HG02678 (cell line): ENCODE results near the gene STX7.
"Not testable (repeated sequence)": the region's sequence is repeated elsewhere in the genome, so short reads cannot be mapped to it uniquely, and the experiment has no call there.

Source experiments
- ATAC-seq: cut with Tn5 transposase; IDR thresholded peaks from one replicate; pipeline ENCODE4 v1.9.1; 2021; ENCODE audit warnings: mild to moderate bottlenecking, moderate library complexity; ENCODE audit not compliant: unreplicated experiment

STX7 gene, protein sequence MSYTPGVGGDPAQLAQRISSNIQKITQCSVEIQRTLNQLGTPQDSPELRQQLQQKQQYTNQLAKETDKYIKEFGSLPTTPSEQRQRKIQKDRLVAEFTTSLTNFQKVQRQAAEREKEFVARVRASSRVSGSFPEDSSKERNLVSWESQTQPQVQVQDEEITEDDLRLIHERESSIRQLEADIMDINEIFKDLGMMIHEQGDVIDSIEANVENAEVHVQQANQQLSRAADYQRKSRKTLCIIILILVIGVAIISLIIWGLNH

DNA sequence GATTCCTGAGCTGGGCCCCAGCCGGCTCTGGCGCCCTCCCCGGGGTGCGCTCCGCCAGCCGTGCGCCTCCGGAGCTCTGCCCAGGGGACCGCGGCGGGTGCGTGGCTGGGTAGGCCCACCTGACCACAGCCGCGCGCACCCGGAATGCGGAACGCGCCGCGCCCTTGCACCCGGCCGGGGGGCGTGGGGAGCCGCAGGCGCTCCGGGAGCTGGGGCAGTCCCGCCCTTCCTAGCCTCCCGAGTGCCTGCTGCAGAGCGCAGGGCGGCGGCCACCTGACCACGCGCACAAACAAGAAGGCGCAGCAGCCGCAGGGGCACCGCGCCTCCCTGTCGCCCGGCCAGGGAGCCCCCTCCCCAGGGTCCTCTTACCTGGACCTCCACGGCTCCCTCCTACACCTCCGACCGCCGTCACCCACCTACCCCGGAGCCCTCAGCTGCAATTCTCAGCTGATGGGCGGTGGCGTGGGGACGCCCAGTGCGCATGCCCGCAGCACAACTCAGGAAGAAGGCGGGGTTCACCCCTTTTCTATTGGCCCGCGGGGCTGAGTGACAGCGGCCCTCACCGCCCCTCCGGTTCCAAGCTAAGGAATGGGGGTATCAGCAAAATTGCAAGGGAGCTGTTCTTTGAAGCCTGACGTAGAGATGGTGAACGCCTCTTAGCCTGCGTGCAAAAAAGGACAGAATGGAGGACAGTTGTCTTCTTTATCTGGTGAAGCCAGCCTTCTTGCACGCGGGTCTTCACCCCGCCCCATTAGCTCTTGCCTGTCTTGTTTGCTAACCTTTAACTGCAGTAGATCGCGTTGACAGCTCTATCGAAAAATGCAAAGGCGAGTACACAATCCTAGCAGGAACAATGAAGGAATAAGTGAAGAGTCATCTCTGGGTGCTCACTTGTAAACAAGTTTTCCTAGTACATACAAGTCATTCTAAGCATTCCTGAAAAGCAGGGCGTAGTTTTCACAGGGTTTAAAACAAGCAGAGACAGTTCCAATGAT lies at the start of gene STX7:
TSS of gene STX7 (minus strand) at position 479 of the 995 bp plus-strand sequence. CDS start 9,586 bp downstream, outside the sequence.
- ATAC-seq = peak; percentile 92

GRCh38 chr6:132560087-132560486 lies 47.2 kb upstream of the STX7 start:
- ATAC-seq = not testable (repeated sequence)

DNA sequence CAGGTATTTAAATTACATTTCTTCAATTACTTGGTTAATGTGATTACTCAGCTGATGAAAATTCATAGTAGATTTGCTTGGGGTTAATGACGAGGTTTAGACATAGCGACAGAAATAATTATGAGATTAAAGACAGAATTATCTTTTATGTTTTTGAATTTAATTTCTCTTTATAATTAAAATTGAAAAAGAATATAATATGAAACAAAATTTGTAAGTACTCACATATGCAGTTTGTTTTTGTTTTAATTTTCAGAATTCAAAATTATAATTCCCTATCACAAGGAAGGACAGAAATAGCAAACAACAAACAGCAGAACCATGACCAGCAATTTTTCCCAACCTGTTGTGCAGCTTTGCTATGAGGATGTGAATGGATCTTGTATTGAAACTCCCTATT lies 39.5 kb upstream of the STX7 start, which contains the start of gene TAAR8:
TSS of gene TAAR8 (plus strand) at position 301 of the 400 bp plus-strand sequence. CDS start at position 322, 21 bp downstream.
- no peak for ATAC-seq

- ATAC-seq = no peak
Observed at GRCh38 chr6:132551214-132551613, 38.3 kb upstream of the STX7 start.

DNA sequence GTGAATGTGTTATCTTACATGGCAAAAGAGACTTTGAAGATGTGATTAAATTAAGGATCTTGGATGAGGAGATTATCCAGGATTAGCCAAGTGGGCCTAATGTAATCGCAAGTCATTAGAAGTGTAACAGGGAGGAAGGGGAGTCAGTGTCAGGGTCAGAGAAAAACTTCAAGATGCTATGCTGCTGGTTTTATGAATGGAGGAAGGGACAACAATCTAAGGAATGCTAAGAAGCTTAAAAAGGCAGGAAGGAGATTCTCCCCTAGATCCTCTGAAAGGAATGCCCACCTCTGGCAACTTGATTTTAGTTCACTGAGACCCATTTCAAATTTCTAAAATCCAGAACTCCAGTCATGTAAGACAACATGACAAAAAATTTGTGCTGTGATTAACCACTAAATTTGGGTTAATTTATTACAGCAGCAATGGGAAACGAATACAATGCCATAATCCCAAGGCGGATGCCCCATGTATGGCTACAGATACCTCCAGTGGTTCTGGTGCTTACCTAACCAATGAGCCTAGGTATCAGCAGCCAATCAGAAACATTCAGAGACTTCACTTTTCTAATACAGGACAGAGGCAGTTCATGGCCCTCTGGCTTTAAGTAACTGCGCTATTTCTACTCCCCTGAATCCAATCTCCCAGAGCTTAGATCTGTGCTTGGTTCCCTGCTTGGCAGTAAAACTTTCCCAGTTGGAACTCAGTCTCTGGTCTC lies 36.0 kb upstream of the STX7 start:
- ATAC-seq = no peak

GRCh38 chr6:132544826-132545225 lies 31.9 kb upstream of the STX7 start:
- no peak for ATAC-seq

DNA sequence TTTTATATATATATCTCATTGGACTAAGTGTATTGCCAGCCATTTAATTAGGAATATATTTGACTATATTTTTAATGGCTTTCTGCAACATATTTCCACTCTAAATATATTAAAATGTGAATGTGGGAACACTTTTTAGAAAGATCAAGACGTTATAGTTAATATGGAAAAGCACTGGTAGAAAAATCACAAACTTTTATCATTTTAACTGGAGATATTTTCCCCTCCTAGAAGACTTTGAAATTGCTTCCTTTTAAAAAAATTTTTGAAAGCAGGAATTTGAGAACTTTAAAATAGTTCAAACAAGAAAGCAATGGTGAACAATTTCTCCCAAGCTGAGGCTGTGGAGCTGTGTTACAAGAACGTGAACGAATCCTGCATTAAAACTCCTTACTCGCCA lies 25.1 kb upstream of the STX7 start, which contains the start of gene TAAR9:
TSS of gene TAAR9 (plus strand) at position 301 of the 400 bp plus-strand sequence. CDS start at position 314, 13 bp downstream.
- no peak for ATAC-seq

GRCh38 chr6:132537145-132537544 lies 24.2 kb upstream of the STX7 start:
- ATAC-seq = no peak

DNA sequence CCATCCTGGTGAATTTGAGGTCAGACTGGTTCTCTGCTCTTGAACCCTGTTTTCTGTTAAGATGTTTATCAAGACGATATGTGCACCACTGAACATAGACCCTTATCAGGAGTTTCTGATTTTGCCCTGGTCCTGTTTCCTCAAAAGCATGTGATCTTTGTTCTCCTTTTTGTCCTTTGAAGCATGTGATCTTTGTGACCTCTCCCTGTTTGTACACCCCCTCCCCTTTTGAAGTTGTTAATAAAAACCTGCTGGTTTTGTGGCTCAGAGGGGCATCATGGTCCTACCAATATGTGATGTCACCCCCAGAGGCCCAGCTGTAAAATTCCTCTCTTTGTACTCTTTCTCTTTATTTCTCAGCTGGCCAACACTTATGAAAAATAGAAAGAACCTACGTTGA lies 21.6 kb upstream of the STX7 start:
- ATAC-seq = not testable (repeated sequence)

DNA sequence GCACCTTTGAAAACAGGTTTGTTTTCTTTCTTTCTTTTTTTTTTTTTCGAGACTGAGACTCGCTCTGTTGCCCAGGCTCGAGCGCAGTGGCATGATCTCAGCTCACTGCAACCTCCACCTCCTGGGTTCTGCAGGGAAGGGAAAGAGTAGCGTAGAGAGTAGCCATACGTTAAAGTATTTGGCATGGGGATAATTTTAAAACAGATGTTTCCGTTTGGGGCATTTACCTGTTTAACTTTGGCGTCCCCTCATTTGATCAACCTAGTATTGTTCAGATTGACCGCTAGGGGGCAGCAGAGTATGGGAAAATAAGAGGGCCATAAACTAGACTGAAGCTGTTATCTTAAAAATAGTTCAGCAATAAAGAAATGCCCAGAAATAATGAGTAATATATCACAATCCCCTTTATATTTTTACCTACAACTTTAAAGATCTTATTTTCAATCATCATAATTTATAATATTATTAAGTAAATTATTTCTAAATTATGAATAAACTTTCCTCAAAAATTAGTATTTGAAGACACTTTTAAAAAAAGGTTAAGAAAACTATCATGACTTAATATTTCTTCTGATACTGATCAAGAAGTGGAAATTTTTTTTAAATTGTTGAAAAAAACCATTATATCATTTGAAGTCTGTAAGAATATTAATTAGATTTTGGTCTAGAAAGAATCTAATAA lies 17.5 kb upstream of the STX7 start:
- peak; percentile 85 for ATAC-seq

DNA sequence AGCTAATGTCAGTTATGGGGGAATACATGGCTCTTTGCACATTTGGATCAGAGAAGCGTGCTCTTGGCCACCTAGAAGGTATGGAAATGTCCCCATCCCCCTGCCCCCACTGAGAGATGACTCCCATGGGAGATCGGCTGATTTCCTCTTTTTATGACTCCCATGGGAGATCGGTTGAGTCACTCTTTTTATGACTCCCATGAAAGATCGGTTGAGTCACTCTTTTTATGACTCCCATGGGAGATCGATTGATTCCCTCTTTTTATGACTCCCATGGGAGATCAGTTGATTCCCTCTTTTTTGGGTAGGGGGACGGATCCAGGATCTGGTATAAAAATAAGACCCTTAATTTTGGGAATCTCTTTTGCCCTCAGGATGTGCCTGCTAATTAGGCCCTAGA lies 14.9 kb upstream of the STX7 start:
- ATAC-seq = no peak

- no peak for ATAC-seq
Observed at GRCh38 chr6:132526461-132526860, 13.5 kb upstream of the STX7 start.

- ATAC-seq = no peak
Observed at GRCh38 chr6:132525866-132526265, 12.9 kb upstream of the STX7 start.

GRCh38 chr6:132524646-132525045 lies 11.7 kb upstream of the STX7 start:
- no peak for ATAC-seq

DNA sequence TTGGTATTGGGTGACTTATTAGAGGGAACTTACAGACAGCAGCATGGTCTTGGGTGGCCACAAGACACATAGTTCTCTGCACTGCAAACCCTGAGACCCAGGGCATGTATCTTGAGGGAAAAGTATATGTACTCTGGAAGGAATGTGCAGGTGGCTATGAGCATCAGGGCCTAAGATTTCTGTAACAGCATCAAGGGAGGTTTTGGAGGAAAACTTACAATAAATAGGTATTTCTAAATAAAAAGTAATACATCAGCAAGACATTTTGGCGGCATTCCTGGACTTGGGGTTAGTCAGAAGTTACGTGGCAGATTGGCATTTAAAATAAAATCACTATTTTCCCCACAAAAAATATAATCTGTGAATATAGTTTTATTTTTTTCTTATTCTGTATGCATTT lies 8.0 kb upstream of the STX7 start:
- ATAC-seq = no peak

DNA sequence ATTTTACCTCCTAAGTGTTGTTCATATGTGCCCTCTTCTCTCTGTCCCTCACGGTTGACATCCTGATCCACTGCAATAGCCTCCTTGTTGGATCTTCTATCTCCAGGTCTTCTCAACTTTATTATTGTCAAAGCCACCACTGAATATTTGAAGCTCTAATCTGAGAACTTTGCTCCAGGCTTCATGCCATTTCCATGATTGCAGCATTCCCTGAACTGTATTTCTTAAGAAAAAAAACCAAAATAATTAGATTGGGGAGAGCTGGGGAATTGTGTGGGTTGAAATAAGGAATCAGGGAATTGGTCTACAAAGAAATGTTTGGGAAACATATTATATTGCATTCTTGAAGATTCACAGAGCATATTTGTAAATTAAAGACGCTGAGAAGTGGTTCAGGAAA lies 2.5 kb upstream of the STX7 start:
- ATAC-seq = no peak

- ATAC-seq = no peak
Observed at GRCh38 chr6:132513831-132514545, 1.1 kb upstream of the STX7 start.

- ATAC-seq = no peak
Observed at GRCh38 chr6:132512342-132512637, 626 bp downstream of the STX7 start.

- ATAC-seq = no peak
Observed at GRCh38 chr6:132511831-132512220, 1.1 kb downstream of the STX7 start.

DNA sequence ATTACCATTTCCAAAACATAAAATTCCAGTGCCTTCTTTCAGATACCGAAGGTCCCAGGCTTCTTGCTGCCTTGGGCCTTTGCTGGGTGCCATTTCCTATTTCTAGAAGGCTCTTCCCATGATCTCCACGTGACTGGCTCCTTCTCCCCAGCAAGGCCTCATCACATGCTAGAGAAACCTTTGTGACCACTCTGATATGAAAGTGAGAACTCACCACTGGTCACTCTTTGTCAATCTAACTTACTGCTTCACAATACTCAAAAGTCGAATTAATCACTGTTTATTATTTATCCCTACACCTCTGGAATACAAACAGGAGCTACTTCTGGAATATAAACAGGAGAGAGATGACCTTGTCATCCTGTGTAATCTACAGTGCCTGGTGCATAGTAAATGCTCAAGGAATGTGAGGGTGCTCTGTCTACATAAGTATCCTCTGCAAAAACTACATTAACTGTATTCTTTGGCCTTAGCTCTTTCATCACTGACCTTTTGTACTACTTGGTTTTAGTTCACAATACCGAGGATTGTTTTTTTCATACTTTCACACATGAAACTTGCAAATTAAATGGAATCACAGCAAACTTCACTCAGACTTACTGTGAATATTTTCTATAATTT lies 1.6 kb downstream of the STX7 start:
- no peak for ATAC-seq
